Hindlimb muscle (tissue), 1 donor: ENCODE measurements around the gene KIAA1671. TPM values are rescaled to one million over a fixed set of nuclear protein-coding genes. Genes with fewer than 3 reads are reported as not detected.

Experiments
- polyA plus RNA-seq: library from polyadenylated mRNA; unstranded; fragments of 120-200 nt; gene quantifications from one replicate; pipeline ENCODE4 v1.2.1, GENCODE V29; 2013; ENCODE audit not compliant: insufficient read length

Gene KIAA1671
- polyA plus RNA-seq, 1 donor, result 43.3 TPM

Other genes starting within 250 kb of the KIAA1671 start
- gene PIWIL3, start 178.0 kb upstream of the KIAA1671 start, polyA plus RNA-seq, result 0.06 TPM
- 0.19 TPM for gene SGSM1, start 146.5 kb upstream of the KIAA1671 start, polyA plus RNA-seq
- gene LHFPL7, start 6.0 kb upstream of the KIAA1671 start, polyA plus RNA-seq, result not detected
- 0.23 TPM for gene CRYBB3, start 247.1 kb downstream of the KIAA1671 start, polyA plus RNA-seq